Fibroblast of upper back skin (primary cell): Measurements from ENCODE around the gene CACNA2D2.

Experiments
- DNase-seq: peaks from one replicate; pipeline ENCODE4 v3.0.0-alpha.2; 2013

The CACNA2D2 gene

DNA sequence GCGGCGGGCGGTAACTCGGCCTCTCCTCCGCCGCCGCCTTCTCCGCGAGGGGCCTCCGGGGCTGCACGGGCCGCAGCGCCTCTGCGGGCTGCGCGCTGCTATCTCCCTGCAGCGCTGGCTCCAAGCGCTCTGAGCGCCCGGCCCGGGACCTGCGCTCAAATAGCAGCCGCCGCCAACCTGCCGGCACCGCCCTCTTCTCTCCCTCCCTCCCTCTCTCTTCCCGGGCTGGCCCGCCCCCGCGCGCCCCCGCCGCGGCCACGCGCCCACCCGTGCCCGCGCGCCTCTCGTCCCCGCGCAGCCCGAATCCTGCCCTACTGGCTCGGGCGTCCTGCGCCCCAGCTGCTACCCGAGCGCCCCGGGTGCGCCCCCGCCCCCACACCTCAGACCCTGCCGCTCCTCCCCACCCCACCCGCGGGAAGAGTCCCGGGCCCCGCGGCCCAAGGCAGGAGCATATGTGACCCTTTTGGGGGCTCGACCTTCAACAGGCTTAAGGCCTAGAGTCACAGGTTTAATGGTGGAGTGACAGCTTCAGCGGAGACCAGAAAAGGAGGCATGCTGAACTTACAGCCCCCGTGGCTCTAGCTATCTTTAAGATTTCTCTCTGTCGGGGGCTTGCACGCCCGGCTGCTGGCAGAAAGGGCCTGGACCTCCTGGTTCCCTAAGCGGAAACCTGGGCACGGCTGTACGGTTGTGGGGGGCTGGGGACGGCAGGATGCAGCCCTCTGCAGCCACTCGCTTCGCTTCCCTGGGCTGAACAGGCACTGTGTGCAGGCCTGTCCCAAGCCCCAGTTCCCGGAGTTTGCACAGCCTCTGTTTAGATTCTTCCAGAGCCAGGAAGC lies at the start of gene CACNA2D2:
Gene CACNA2D2 (minus strand): TSS at position 131 of the 839 bp plus-strand sequence. CDS start 211 bp downstream, outside the sequence.
- DNase-seq = no peak

DNA sequence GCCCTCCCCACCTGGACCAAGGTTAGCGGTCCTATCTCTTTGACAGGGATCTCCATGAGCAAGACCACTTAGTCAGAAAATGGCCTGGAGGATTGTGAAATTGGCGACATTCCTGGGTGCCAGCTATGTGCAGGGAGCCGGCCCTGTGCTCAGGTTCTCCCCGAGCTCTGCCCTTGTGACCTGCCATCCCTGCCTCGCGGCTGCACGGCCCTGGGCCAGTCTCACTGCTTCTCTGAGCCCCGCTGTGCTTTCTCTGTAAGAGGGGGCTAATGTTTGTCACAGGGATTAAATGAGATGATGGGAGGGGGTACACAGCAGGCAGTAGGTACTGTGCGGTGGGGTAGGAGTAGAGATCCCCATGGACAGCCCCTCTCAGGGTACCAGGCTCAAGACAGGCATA lies 49.2 kb upstream of the CACNA2D2 start:
- DNase-seq = no peak

- DNase-seq = no peak
These were observed 48.4 kb upstream of the CACNA2D2 start for GRCh38 chr3:50551681-50552435.

- DNase-seq = no peak
These were observed 47.7 kb upstream of the CACNA2D2 start for GRCh38 chr3:50551054-50551659.

DNA sequence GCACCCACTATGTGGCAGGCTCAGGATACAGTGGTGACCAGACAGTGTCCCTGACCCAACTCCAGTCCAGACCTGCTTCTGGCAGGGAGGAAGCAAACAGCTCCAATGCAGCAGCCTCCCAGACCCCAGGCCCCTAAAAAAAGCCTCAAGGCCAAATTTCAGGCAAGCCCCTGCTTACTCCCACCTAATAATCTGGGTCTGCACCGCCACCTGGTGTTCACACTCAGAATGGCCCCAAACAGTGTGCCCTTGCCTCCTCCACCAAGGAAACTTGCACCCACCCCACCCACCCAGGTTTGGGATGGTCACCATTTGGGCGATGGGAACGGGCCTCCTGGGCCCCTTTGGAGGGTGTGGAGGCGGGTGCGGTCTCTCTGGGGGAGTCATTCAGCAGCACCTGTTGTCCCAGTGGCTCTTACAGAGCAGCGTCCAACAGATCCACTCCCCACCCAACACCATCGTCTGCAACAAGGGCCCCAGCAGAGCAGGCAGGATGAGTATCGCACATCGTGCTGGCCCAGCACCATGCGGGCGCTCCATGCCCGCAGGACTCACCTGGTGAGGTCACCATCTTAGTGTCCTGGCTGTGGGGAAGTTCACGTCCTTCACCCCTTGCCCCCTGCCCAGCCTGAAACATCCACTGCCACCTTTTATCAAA lies 46.8 kb upstream of the CACNA2D2 start:
- DNase-seq = peak; percentile 29

DNA sequence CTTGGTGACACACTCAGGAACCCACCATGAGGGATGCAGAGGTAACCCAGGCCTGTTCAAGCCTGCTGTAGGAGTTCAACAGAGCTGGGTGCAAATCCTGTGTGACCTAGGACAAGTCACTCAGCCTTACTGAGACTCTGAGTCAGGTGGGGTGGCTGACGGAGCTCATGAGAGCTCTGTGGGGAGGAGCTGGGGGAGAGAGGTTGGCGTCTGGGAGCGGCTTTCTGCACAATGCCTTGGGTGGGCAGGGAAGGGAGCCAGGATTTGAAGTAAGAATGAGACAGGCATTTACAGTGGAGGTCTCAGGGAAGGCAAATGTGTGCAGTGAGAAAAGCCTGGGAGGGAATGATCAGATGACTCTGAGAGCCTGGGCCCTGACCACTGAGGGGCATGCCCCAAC lies 45.8 kb upstream of the CACNA2D2 start:
- no peak for DNase-seq

DNA sequence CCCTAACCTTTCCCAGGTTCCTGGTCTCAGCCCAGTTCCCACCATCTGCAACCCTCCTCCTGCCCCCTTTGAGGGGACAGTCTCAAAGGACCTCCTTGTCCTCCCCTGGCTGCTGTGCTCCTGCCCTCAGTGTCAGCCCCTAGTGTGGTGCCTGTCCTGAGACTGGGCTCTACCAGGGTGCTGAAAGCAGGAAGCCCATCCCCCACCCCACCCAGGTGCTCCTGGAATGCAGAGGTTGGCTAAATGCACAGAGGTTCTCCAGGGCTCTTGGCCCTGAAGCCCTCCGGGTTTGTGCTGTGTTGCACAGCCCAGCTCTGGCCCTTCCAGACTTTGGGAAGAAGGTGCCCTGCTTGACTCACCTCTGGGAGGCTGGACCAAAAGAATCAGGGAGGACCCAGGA lies 42.3 kb upstream of the CACNA2D2 start:
- DNase-seq = no peak

DNA sequence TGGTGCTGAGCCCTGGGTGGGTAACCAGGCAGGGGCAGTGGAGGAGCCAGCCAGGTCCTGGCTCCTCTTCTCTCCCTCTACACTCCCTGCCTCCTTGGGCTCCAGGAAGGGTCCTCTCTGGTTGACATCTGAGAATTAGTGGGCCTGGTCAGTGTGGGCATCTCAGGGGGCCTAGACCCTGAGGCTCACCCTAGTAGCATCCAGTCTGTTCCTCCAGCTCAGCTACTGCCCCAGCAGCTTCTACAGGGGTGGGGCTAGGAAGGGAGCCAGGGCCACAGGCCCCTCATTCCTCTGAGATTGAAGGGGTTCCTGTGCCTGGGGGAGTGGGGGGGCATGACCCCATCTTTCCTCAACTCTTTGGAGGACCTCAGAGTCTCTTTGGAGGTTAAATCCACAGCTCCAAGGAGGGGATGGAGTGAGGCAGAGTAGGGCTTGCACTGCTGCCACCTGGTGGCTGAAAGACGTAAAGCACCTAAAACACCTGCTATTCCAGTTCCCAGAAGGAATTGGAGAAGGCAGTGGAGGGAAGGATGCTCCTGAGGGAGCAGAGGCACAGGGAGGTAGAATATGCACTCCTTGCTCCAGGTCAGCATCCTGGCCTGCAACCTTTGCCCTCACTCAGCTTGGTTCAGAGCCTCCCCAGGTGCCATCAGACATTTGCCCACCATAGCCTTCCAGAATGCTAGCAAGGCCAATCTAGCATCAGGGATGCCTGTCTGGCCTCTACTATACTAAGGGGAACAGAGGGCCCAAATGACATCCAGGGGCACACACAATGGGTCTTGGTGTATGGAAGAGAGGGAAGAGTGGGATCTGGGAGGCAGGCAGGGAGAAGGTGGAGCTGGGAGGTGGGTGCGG lies 39.0 kb upstream of the CACNA2D2 start:
- peak; percentile 49 for DNase-seq

GRCh38 chr3:50539356-50540286 lies 36.2 kb upstream of the CACNA2D2 start:
- DNase-seq = no peak

- no peak for DNase-seq
These were observed 34.1 kb upstream of the CACNA2D2 start for GRCh38 chr3:50537421-50538129.

GRCh38 chr3:50536471-50537180 lies 33.2 kb upstream of the CACNA2D2 start:
- no peak for DNase-seq

DNA sequence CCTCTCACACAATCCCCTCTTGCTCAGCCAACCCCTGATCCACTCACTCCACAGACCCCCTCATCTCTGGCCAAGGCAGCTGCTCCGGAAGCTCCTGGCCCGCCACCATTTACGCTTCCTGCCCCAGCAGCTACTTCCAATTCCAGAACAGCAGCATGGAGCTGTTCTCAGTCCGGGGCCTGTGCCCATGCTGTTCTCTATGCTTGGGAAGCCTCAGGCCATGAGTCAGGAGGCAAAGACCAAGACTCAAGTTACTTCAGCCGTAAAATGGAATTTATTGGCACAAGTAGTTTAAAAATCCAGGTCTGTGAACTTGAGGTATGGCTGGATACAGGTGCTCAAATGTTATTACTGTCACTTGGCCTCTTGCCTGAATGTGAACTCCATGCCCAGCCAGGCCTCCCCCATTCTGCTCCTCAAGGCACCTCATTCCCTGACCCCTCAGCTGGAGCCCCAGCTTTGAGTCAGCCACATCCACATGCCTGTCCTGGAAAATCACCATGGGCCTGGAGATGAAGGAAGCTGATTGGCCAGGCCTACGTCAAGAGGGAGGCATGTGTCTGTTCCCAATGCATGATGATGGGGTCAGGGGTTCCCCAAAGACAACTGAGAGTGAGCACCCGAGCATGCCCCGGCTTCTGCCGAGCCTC lies 31.4 kb upstream of the CACNA2D2 start:
- DNase-seq = no peak

DNA sequence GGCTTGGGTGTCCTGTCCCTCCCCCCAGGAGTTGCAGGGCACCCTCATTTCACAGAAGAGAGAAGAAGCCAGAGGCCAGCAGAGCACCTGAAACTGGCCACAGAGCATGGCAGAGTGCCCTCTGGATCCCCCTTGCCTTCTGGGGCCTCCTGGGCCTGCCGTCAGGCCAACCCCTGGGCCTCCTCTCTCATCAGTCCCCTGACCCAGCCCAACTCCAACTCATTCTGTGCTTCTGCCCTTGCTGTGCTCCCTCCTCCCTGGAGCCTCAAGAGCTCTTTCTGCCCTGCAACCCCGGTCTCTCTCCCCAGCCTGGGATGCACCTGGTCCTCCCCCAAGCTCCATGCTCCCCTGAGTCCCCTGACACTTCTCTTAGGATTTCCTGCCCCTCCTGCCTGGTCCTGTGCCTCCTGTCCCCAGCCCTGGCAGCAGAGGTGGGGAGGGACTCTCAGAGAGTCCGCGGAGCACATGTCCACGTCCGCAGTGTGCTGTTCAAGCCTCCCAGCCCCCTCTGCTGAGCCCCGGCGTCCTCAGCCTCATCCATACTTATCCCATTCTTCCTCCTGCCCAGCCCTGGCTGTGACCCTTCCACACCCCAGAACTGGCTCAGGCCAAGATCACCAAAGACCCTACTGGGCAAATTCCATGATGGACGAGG lies 30.5 kb upstream of the CACNA2D2 start:
- DNase-seq = no peak

- DNase-seq = no peak
These were observed 29.9 kb upstream of the CACNA2D2 start for GRCh38 chr3:50533316-50533715.

- DNase-seq = no peak
These were observed 28.8 kb upstream of the CACNA2D2 start for GRCh38 chr3:50532062-50532705.

DNA sequence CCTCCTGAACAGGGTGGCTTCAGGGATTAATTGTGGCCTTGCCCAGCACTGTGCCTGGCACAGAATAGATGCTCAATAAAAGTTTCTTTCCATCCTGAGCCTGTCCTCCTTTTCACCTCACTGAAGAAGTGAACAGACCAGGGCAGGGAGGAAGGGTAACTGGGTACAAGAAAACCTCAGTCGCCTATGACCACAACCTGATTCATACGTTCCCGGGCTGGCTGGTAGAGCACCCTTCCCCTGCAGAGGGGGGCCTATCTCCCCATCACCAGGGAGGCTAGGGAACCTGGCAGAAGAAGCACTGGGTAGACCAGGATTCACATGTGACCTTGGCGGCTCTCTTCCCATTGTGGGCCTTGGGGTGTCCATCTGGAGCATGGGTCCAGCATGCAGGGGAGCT lies 27.8 kb upstream of the CACNA2D2 start:
- DNase-seq = no peak

DNA sequence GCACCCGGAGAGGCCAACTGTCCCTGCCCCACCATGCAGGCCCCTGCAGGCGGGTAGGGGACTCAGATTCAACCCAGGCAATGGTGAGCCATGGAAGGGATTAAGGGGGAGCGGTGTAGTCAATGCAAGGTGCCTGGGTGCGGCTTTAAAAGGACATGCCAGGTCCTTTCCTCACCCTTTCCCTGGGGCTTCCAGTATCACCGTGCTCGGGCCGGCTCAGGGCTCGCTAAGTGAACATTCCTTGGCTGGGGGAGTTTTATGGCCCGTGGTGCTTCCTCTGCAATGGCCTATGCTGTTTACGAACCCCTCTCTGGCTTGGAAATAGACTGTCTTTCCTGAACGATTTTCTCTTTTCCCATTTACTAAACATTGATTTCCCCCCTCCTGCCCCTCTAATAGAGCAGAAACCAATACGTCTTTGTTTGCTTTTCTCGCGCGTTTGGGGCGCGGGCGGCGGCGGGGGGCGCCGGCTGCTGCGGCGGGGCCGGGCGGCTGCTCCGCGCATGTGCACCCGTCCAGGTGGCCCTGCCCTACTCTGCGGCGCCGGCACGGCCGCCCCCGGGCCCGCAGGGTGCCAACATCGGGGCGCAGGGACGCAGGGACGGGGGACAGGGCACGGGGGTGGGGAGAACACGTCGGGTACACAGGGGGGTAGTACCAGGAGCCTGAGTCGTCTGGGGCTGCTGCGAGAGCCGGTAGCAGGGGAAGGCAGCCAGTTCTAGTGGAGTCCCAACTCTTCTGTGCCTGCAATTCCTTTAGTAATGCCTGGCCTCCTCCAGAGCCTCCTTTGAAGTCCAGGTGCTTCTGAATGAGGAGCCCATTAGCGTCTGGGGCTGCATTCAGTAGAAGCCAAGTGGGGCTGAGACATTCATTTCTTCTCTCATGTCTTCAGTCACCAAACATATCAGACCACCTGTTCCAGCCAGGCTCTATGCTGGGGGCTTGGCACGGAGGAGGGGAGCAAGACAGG lies 26.9 kb upstream of the CACNA2D2 start:
- DNase-seq = no peak
